Heart left ventricle (tissue), 13 donors: ENCODE measurements around the gene CDK5R2.

Experiments
- POLR2A ChIP-seq, 2 donors: fragments of 450-650 bp; IDR thresholded peaks; one replicate each; pipeline ENCODE4 v1.6.1; 2017; ENCODE audit warnings: antibody characterized with exemption in 2 of 2, mild to moderate bottlenecking in 2 of 2, moderate library complexity in 2 of 2
- TF ChIP-seq, protein P1 (sequence below), 12 donors: fragments of 200-600 bp; sonication (generic) in 4 of 12; IDR thresholded peaks; one replicate each; pipeline versions ENCODE4 v1.5.0 to v1.8.0; 2018 to 2022; ENCODE audit warnings: antibody characterized with exemption in 12 of 12, mild to moderate bottlenecking in 5 of 12
- donor health status: ischemic (EF 13 %, LVEDD 7.1; RV severe dilation, severe dysfunction).
- donor health status: DM: no; HTN: yes; CAD: no.
- donor health status: DM: no; HTN: no; CAD: no.
- donor health status: ischemic (EF 25% LVEDD 6.9; RV normal size, moderate dysfunction).
- donor health status: ischemic (EF 25% LVEDD 5.7; RV mildly dilated, moderate dysfunction).
- donor health status: ischemic (EF 35%, LVEDD 5.7; RV mildly dilated, moderate dysfunction).
- donor health status: nonischemic (EF 11% LVEDD 7.7; RV severe dilation, severe dysfunction).
- donor health status: DM: yes; HTN: yes; CAD: no.
- donor health status: PGD.
- donor health status: ischemic (EF 29% LVEDD 5.4; RV normal size, mild dysfunction).
- donor health status: nonischemic (EF 23%, LVEDD 6.1; RV moderate dilation, normal function).

DNA sequence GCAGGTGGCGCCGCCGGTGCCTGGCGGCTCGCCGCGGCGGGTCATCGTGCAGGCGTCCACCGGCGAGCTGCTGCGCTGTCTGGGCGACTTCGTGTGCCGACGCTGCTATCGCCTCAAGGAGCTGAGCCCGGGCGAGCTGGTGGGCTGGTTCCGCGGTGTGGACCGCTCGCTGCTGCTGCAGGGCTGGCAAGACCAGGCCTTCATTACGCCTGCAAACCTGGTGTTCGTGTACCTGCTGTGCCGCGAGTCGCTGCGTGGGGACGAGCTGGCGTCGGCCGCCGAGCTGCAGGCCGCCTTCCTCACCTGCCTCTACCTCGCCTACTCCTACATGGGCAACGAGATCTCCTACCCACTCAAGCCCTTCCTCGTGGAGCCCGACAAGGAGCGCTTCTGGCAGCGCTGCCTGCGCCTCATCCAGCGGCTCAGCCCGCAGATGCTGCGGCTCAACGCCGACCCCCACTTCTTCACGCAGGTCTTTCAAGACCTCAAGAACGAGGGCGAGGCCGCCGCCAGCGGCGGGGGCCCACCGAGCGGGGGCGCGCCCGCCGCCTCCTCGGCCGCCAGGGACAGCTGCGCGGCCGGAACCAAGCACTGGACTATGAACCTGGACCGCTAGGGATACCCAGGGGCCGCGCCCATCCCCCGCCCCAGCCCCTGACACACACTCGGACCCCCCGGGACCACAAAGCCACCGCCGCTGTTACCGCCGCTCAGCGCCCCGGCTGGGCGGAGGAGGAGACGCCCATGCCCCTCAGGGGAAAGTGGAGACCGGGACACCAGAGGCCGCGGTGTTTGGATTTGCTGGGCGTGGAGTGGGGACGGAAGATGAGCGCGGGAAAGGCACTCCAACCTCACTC lies 1.1 kb downstream of the CDK5R2 start:
- TF ChIP-seq, protein P1, sequence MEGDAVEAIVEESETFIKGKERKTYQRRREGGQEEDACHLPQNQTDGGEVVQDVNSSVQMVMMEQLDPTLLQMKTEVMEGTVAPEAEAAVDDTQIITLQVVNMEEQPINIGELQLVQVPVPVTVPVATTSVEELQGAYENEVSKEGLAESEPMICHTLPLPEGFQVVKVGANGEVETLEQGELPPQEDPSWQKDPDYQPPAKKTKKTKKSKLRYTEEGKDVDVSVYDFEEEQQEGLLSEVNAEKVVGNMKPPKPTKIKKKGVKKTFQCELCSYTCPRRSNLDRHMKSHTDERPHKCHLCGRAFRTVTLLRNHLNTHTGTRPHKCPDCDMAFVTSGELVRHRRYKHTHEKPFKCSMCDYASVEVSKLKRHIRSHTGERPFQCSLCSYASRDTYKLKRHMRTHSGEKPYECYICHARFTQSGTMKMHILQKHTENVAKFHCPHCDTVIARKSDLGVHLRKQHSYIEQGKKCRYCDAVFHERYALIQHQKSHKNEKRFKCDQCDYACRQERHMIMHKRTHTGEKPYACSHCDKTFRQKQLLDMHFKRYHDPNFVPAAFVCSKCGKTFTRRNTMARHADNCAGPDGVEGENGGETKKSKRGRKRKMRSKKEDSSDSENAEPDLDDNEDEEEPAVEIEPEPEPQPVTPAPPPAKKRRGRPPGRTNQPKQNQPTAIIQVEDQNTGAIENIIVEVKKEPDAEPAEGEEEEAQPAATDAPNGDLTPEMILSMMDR (IDR thresholded peaks at IDR 0.05) = no peak
- TF ChIP-seq POLR2A (IDR thresholded peaks at IDR 0.05) = no peak
